Gastroesophageal sphincter (tissue), 3 donors: ENCODE data around the gene AFP.

Source experiments
- EP300 ChIP-seq: sonication (generic); formaldehyde crosslinking; IDR thresholded peaks from one replicate; pipeline ENCODE4 v1.6.1; 2017; ENCODE audit warnings: antibody characterized with exemption, mild to moderate bottlenecking
- POLR2AphosphoS5 ChIP-seq: sonication (generic); formaldehyde crosslinking; IDR thresholded peaks from one replicate; pipeline ENCODE4 v1.6.1; 2017; ENCODE audit warnings: antibody characterized with exemption
- TF ChIP-seq, protein P1 (sequence below), 4 experiments: fragments of 200-600 bp in 2 of 4; fragments of 450-650 bp in 2 of 4; sonication (generic) in 1 of 4; IDR thresholded peaks; one replicate each; pipeline ENCODE4 v1.5.1; 2017 to 2019; ENCODE audit warnings: antibody characterized with exemption in 4 of 4, mild to moderate bottlenecking in 2 of 4, moderate library complexity in 2 of 4

DNA sequence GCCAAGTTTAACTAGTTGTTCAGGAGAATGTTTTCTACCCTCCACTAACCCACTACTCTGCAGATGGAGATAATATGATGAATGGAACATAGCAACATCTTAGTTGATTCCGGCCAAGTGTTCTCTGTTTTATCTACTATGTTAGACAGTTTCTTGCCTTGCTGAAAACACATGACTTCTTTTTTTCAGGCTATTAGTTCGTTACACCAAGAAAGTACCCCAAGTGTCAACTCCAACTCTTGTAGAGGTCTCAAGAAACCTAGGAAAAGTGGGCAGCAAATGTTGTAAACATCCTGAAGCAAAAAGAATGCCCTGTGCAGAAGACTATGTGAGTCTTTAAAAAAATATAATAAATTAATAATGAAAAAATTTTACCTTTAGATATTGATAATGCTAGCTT lies 18.7 kb upstream of the AFP start:
- TF ChIP-seq EP300 (no peak), POLR2AphosphoS5 (no peak)
- TF ChIP-seq, protein P1, sequence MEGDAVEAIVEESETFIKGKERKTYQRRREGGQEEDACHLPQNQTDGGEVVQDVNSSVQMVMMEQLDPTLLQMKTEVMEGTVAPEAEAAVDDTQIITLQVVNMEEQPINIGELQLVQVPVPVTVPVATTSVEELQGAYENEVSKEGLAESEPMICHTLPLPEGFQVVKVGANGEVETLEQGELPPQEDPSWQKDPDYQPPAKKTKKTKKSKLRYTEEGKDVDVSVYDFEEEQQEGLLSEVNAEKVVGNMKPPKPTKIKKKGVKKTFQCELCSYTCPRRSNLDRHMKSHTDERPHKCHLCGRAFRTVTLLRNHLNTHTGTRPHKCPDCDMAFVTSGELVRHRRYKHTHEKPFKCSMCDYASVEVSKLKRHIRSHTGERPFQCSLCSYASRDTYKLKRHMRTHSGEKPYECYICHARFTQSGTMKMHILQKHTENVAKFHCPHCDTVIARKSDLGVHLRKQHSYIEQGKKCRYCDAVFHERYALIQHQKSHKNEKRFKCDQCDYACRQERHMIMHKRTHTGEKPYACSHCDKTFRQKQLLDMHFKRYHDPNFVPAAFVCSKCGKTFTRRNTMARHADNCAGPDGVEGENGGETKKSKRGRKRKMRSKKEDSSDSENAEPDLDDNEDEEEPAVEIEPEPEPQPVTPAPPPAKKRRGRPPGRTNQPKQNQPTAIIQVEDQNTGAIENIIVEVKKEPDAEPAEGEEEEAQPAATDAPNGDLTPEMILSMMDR (IDR thresholded peaks at IDR 0.05) = no peak
